NCI-H82 treated with DMSO at 0.1 percent for 48 hours (cell line): ENCODE results near the gene ITK.

ENCODE experiments used
- DNase-seq: peaks from one replicate; lab custom pipeline; 2025; ENCODE audit not compliant: unreplicated experiment; lab: John Stamatoyannopoulos, UW

Gene ITK

GRCh38 chr5:157303667-157304327 lies 123.2 kb downstream of the ITK start:
- DNase-seq = no peak
